KMS-11 (cell line): Measurements from ENCODE around the gene PWP1.
A peak's percentile ranks its signal among the peaks of the same experiment; 100 is the strongest.

Source experiments
- H2AFZ ChIP-seq: fragments of 200-600 bp; sonication (generic); 2 replicates; pipeline ENCODE4 v1.6.1; 2016; ENCODE audit warnings: antibody characterized with exemption, mixed run types, low read depth
- H3K27ac ChIP-seq: fragments of 200-600 bp; sonication (generic); 2 replicates; pipeline ENCODE4 v1.6.1; 2016; ENCODE audit warnings: mild to moderate bottlenecking, mixed run types
- H3K27me3 ChIP-seq: fragments of 200-600 bp; sonication (generic); 2 replicates; pipeline ENCODE4 v1.6.1; 2017; ENCODE audit warnings: mild to moderate bottlenecking, low read depth, mixed run types, moderate library complexity; ENCODE audit not compliant: insufficient read depth
- H3K36me3 ChIP-seq: fragments of 200-600 bp; sonication (generic); 2 replicates; pipeline ENCODE4 v1.6.1; 2017; ENCODE audit warnings: mild to moderate bottlenecking, mixed run types; ENCODE audit not compliant: insufficient read depth
- H3K4me1 ChIP-seq: fragments of 200-600 bp; sonication (generic); 2 replicates; pipeline ENCODE4 v1.6.1; 2016; ENCODE audit warnings: mild to moderate bottlenecking, low read depth, mixed run types; ENCODE audit not compliant: poor library complexity, severe bottlenecking
- H3K4me2 ChIP-seq: fragments of 200-600 bp; sonication (generic); 2 replicates; pipeline ENCODE4 v1.7.0; 2016; ENCODE audit warnings: mild to moderate bottlenecking, mixed run types
- H3K4me3 ChIP-seq: fragments of 200-600 bp; sonication (generic); IDR thresholded peaks from 2 replicates; pipeline ENCODE4 v1.6.1; 2017; ENCODE audit warnings: low read depth, low read length, mixed read lengths; ENCODE audit not compliant: insufficient read depth
- H3K79me2 ChIP-seq: fragments of 200-600 bp; sonication (generic); 2 replicates; pipeline ENCODE4 v1.6.1; 2016; ENCODE audit warnings: low read depth, mixed run types; ENCODE audit not compliant: insufficient read depth
- H3K9ac ChIP-seq: fragments of 200-600 bp; sonication (generic); 2 replicates; pipeline ENCODE4 v1.6.1; 2016; ENCODE audit warnings: mild to moderate bottlenecking, mixed run types
- H4K20me1 ChIP-seq: fragments of 200-600 bp; sonication (generic); 2 replicates; pipeline ENCODE4 v1.6.1; 2016; ENCODE audit warnings: mild to moderate bottlenecking, mixed run types; ENCODE audit not compliant: insufficient read depth
- TF ChIP-seq, protein P1 (sequence below): fragments of 200-600 bp; sonication (generic); conservative IDR thresholded peaks from 2 replicates; pipeline ENCODE4 v1.6.1; 2017; ENCODE audit warnings: low read depth, mild to moderate bottlenecking, antibody characterized with exemption, low read length, moderate library complexity, mixed read lengths

The PWP1 gene

GRCh38 chr12:107685360-107686248 is at the start of gene PWP1:
TSS of gene PWP1 (plus strand) at chr12:107685799. CDS start at chr12:107685900, 101 bp downstream.
- H3K4me2 ChIP-seq = peak within 1 kb of the TSS; percentile 83
- H3K9ac ChIP-seq = peak within 1 kb of the TSS; percentile 82
- H3K36me3 ChIP-seq = no peaks in the 10 kb centered on the region
- H4K20me1 ChIP-seq = no peaks in the 10 kb centered on the region
- no peaks in the 10 kb centered on the region for H3K27me3 ChIP-seq
- TF ChIP-seq, protein P1, sequence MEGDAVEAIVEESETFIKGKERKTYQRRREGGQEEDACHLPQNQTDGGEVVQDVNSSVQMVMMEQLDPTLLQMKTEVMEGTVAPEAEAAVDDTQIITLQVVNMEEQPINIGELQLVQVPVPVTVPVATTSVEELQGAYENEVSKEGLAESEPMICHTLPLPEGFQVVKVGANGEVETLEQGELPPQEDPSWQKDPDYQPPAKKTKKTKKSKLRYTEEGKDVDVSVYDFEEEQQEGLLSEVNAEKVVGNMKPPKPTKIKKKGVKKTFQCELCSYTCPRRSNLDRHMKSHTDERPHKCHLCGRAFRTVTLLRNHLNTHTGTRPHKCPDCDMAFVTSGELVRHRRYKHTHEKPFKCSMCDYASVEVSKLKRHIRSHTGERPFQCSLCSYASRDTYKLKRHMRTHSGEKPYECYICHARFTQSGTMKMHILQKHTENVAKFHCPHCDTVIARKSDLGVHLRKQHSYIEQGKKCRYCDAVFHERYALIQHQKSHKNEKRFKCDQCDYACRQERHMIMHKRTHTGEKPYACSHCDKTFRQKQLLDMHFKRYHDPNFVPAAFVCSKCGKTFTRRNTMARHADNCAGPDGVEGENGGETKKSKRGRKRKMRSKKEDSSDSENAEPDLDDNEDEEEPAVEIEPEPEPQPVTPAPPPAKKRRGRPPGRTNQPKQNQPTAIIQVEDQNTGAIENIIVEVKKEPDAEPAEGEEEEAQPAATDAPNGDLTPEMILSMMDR = no peak
- peaks cover 18% of the 10 kb centered on the region for H3K79me2 ChIP-seq
- H3K4me1 ChIP-seq = peaks cover 6% of the 10 kb centered on the region
- peak within 1 kb of the TSS; percentile 79 for H2AFZ ChIP-seq
- H3K4me3 ChIP-seq = no peak within 1 kb of the TSS
- H3K27ac ChIP-seq = peak within 1 kb of the TSS; percentile 81

DNA sequence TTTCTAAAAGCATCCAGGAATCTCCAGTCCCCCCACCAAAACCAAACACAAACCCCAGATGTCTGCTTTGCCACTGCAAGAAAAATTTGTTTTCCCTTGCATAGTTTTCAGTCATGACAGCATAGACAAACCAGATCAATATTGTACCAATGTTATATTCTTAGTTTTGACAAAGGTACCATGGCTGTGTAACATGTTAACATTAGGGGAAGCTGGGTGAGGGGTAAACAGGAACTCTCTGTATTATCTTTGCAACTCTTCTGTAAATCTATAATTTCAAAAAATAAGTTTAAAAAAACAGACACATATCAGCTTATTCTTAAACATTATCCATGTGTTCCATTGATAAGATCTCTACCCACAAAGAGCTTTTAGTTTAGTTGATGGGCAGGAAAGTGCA is 44.4 kb upstream of the PWP1 start:
- H3K4me1 ChIP-seq = no peaks in the 10 kb centered on the region
- H3K4me2 ChIP-seq = no peak overlapping the region
- H3K27me3 ChIP-seq = no peaks in the 10 kb centered on the region
- no peak overlapping the region for H3K4me3 ChIP-seq
- no peak overlapping the region for H3K27ac ChIP-seq
- H2AFZ ChIP-seq = no peak overlapping the region
- H3K79me2 ChIP-seq = no peaks in the 10 kb centered on the region
- H4K20me1 ChIP-seq = no peaks in the 10 kb centered on the region
- H3K9ac ChIP-seq = no peak overlapping the region
- H3K36me3 ChIP-seq = no peaks in the 10 kb centered on the region
- TF ChIP-seq, protein P1 = no peak

GRCh38 chr12:107642240-107642639 is 43.4 kb upstream of the PWP1 start:
- Histone ChIP-seq H3K27ac (no peak overlapping the region), H4K20me1 (no peaks in the 10 kb centered on the region), H3K4me2 (no peak overlapping the region), H3K36me3 (no peaks in the 10 kb centered on the region), H2AFZ (no peak overlapping the region), H3K27me3 (no peaks in the 10 kb centered on the region), H3K4me1 (no peaks in the 10 kb centered on the region), H3K4me3 (no peak overlapping the region), H3K79me2 (no peaks in the 10 kb centered on the region), H3K9ac (no peak overlapping the region)
- TF ChIP-seq, protein P1 = no peak

DNA sequence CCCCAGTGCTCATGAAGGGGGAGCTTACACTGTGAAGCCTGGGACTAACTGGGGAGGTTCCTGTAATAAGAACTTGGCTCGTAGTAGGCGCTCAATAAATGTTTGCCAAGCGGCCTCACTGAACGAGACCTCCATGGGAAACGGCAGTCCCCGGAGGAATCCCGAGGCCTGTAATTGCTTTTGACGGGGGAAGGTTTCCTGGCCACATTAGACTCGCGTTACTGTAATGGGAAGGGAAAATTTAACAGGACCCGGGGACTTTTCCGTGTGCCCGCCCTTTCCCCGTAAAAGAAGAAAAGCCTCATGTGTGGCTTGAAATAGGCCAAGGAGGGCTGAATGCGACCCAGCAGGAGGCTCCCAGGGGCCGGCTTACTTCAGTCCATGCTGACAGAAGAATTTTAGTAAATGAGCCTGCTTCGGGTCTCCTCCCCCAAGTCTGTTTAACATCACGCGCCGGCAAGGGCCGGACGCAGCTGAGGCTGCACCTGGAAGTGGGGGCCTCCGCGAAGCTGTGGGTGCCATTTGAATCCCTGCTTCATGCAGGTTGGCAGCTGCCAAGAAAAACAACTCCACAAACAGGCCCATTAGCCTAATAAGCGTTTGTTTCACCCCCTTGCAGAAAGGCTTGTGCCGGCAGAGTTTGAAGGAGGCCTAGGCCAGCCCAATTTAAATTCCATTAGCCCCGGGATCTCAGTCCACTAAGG is 39.8 kb upstream of the PWP1 start:
- no peak overlapping the region for H3K27ac ChIP-seq
- no peak overlapping the region for H3K4me3 ChIP-seq
- no peaks in the 10 kb centered on the region for H3K27me3 ChIP-seq
- no peak overlapping the region for H3K4me2 ChIP-seq
- H4K20me1 ChIP-seq = no peaks in the 10 kb centered on the region
- H2AFZ ChIP-seq = no peak overlapping the region
- no peaks in the 10 kb centered on the region for H3K79me2 ChIP-seq
- no peak overlapping the region for H3K9ac ChIP-seq
- H3K36me3 ChIP-seq = no peaks in the 10 kb centered on the region
- no peaks in the 10 kb centered on the region for H3K4me1 ChIP-seq
- TF ChIP-seq, protein P1 = no peak
